Left cardiac atrium (tissue), 4 donors: Measurements from ENCODE around the gene GNAS. TPM values are rescaled to one million over a fixed set of nuclear protein-coding genes. Genes with fewer than 3 reads are reported as not detected.

Experiments used
- ATAC-seq, 2 donors: fragments of 200-7000 bp; cut with Tn5 transposase; one replicate each; pipeline ENCODE4 v1.9.1; 2020; ENCODE audit warnings: mild to moderate bottlenecking in 2 of 2, moderate library complexity in 2 of 2
- DNase-seq: peaks from one replicate; pipeline ENCODE4 v3.0.0-alpha.2; 2020
- intact Hi-C, 2 donors: fragments of 100-400 bp; cut with DNase I; formaldehyde crosslinking; loops; one replicate each; pipeline versions ENCODE4 v1.14.1 to v1.15.1; 2022 to 2023
- total RNA-seq, 2 donors: library from RNA; stranded (reverse); fragmentation: NEBNext Ultra II Directional; extraction: Animal tissue kit (Norgen Biotek cat#: 25700); gene quantifications; one replicate each; pipeline ENCODE4 v1.2.1, GENCODE V29; 2021
- donor health status: DM: no; HTN: yes; CAD: no.
- donor health status: DM: no; HTN: yes; CAD: no; lungs with severe emphysema.
- donor health status: DM: yes; HTN: yes; CAD: no.
- donor health status: Dilated cardiomyopathy.

Gene GNAS
- total RNA-seq, 2 donors from 2014 or later = 1,020 to 1,609 TPM

- intact Hi-C loops = no loop called here
- DNase-seq (no peak), ATAC-seq (no peak)
Observed at GRCh38 chr20:58901488-58902402, 49.2 kb downstream of the GNAS start.

GRCh38 chr20:58903614-58904013 is 51.1 kb downstream of the GNAS start:
- no peak for ATAC-seq
- intact Hi-C loops = no loop called here
- DNase-seq = no peak

- peak in 1 of 2 donors; percentile 22 for ATAC-seq
- DNase-seq = no peak
- intact Hi-C loops = no loop called here
Observed at GRCh38 chr20:58905236-58905635, 52.7 kb downstream of the GNAS start.

GRCh38 chr20:58906111-58906510 is 53.6 kb downstream of the GNAS start:
- ATAC-seq = no peak
- intact Hi-C loops = no loop called here
- no peak for DNase-seq

GRCh38 chr20:58906894-58907293 is 54.4 kb downstream of the GNAS start:
- ATAC-seq (peak in 1 of 2 donors; percentile 40), DNase-seq (no peak)
- intact Hi-C loops = no loop called here

- intact Hi-C loops = no loop called here
- DNase-seq = peak; percentile 90
Observed at GRCh38 chr20:58907320-58908137, 55.0 kb downstream of the GNAS start.

GRCh38 chr20:58908221-58908620 is 55.7 kb downstream of the GNAS start:
- no peak for ATAC-seq
- no peak for DNase-seq
- intact Hi-C loops = no loop called here

More at GRCh38 chr20:58907320-58908137, 55.0 kb downstream of the GNAS start:
- peak; percentile 92 to 97 for ATAC-seq

GRCh38 chr20:58908941-58909340 is 56.4 kb downstream of the GNAS start:
- intact Hi-C loops = no loop called here
- ATAC-seq (peak in 1 of 2 donors; percentile 3), DNase-seq (no peak)

GRCh38 chr20:58909585-58909984 is 57.1 kb downstream of the GNAS start:
- DNase-seq = no peak
- intact Hi-C loops = no loop called here
- no peak for ATAC-seq

GRCh38 chr20:58910473-58910872 is 58.0 kb downstream of the GNAS start:
- DNase-seq = no peak
- intact Hi-C loops = no loop called here
- ATAC-seq = no peak

GRCh38 chr20:58911309-58911708 is 58.8 kb downstream of the GNAS start:
- DNase-seq (no peak), ATAC-seq (no peak)
- intact Hi-C loops = no loop called here

GRCh38 chr20:58911970-58912369 is 59.5 kb downstream of the GNAS start:
- intact Hi-C loops = no loop called here
- no peak for ATAC-seq

GRCh38 chr20:58913079-58913478 is 60.6 kb downstream of the GNAS start:
- DNase-seq (no peak), ATAC-seq (peak in 1 of 2 donors; percentile 13)
- intact Hi-C loops = no loop called here

More at GRCh38 chr20:58911970-58912369, 59.5 kb downstream of the GNAS start:
- DNase-seq = no peak

GRCh38 chr20:58918621-58919020 is 66.1 kb downstream of the GNAS start:
- ATAC-seq (no peak), DNase-seq (no peak)
- intact Hi-C loops = no loop called here

GRCh38 chr20:58921564-58921963 is 69.0 kb downstream of the GNAS start:
- DNase-seq = no peak
- intact Hi-C loops = no loop called here
- no peak for ATAC-seq

GRCh38 chr20:58922036-58922435 is 69.5 kb downstream of the GNAS start:
- ATAC-seq = no peak
- no peak for DNase-seq
- intact Hi-C loops = no loop called here

GRCh38 chr20:58923117-58923712 is 70.7 kb downstream of the GNAS start:
- DNase-seq = no peak
- intact Hi-C loops = no loop called here
- no peak for ATAC-seq

- ATAC-seq = no peak
- no peak for DNase-seq
- intact Hi-C loops = no loop called here
Observed at GRCh38 chr20:58926802-58927489, 74.4 kb downstream of the GNAS start.

- no peak for ATAC-seq
- intact Hi-C loops = no loop called here
Observed at GRCh38 chr20:58927490-58928061, 75.1 kb downstream of the GNAS start.

More at GRCh38 chr20:58927490-58928061, 75.1 kb downstream of the GNAS start:
- DNase-seq = no peak
